SK-N-SH (cell line): ENCODE measurements around the gene ZMIZ1. TPM values are rescaled to one million over a fixed set of nuclear protein-coding genes. Genes with fewer than 3 reads are reported as not detected.

Experiments used
- CTCF ChIA-PET: fragments of 300-600, 350-600 bp; formaldehyde crosslinking; extraction: SDS; loops from one replicate; lab custom pipeline; 2021; lab: Yijun Ruan, JAX
- POLR2A ChIA-PET: fragments of 350-600 bp; sonication (Branson Sonifier 250); formaldehyde crosslinking; extraction: SDS; loops from one replicate; lab custom pipeline; 2020; ENCODE audit warnings: antibody characterized with exemption, inconsistent platforms; lab: Yijun Ruan, JAX
- DNase-seq: peaks from one replicate; pipeline ENCODE4 v3.0.0; 2012
- H2AFZ ChIP-seq: fragments of 200-600 bp; sonication (generic); 2 replicates; pipeline ENCODE4 v1.8.1; 2016; ENCODE audit warnings: antibody characterized with exemption, mild to moderate bottlenecking, low read depth
- H3F3A ChIP-seq: fragments of 200-600 bp; sonication (generic); replicated peaks from 2 replicates; pipeline ENCODE3; 2016; ENCODE audit warnings: antibody characterized with exemption, mild to moderate bottlenecking; ENCODE audit not compliant: insufficient read depth
- H3K27ac ChIP-seq, 2 experiments: fragments of 200-500 bp in 1 of 2; fragments of 200-600 bp in 1 of 2; sonication (Bioruptor generic) in 1 of 2; sonication (generic), shearing (Covaris generic) in 1 of 2; 2 replicates each; pipeline versions ENCODE4 v1.5.1 to v1.6.1; 2014 to 2016; ENCODE audit warnings: low read depth in 2 of 2, inconsistent platforms in 1 of 2, low read length in 1 of 2, mild to moderate bottlenecking in 1 of 2, mixed read lengths in 1 of 2
- H3K27me3 ChIP-seq: fragments of 200-600 bp; sonication (generic), shearing (Covaris generic); 2 replicates; pipeline ENCODE4 v1.6.1; 2016; ENCODE audit warnings: mixed run types; ENCODE audit not compliant: insufficient read depth
- H3K36me3 ChIP-seq, 2 experiments: fragments of 200-500 bp in 1 of 2; fragments of 200-600 bp in 1 of 2; sonication (Bioruptor generic) in 1 of 2; sonication (generic) in 1 of 2; replicated peaks in 1 of 2; 2 replicates each; pipeline versions ENCODE3 to v1.5.1; 2014 to 2016; ENCODE audit warnings: low read length in 1 of 2, mild to moderate bottlenecking in 1 of 2; ENCODE audit not compliant: insufficient read depth in 2 of 2, control insufficient read depth in 1 of 2
- H3K4me1 ChIP-seq, 2 experiments: fragments of 200-500 bp in 1 of 2; fragments of 200-600 bp in 1 of 2; sonication (Bioruptor generic) in 1 of 2; sonication (generic), shearing (Covaris generic) in 1 of 2; 2 replicates each; pipeline versions ENCODE4 v1.5.1 to v1.6.1; 2014 to 2016; ENCODE audit warnings: low read depth in 1 of 2, low read length in 1 of 2, mixed run types in 1 of 2; ENCODE audit not compliant: insufficient read depth in 2 of 2, control insufficient read depth in 1 of 2
- H3K4me2 ChIP-seq: fragments of 200-600 bp; sonication (generic), shearing (Covaris generic); 2 replicates; pipeline ENCODE4 v1.6.1; 2017; ENCODE audit warnings: mixed run types
- H3K4me3 ChIP-seq, 2 experiments: fragments of 200-500 bp in 1 of 2; fragments of 200-600 bp in 1 of 2; sonication (Bioruptor generic) in 1 of 2; sonication (generic), shearing (Covaris generic) in 1 of 2; 2 replicates each; pipeline versions ENCODE4 v1.5.1 to v1.8.1; 2014 to 2016; ENCODE audit warnings: low read depth in 2 of 2, inconsistent platforms in 1 of 2, low read length in 1 of 2, mild to moderate bottlenecking in 1 of 2, mixed read lengths in 1 of 2, moderate library complexity in 1 of 2
- H3K79me2 ChIP-seq: fragments of 200-600 bp; sonication (generic); 2 replicates; pipeline ENCODE4 v1.8.1; 2017; ENCODE audit warnings: mild to moderate bottlenecking; ENCODE audit not compliant: insufficient read depth
- H3K9ac ChIP-seq: fragments of 200-600 bp; sonication (generic); 2 replicates; pipeline ENCODE4 v1.6.1; 2017; ENCODE audit warnings: mixed run types
- H3K9me2 ChIP-seq: fragments of 200-600 bp; sonication (generic); 2 replicates; pipeline ENCODE4 v1.6.1; 2017; ENCODE audit warnings: mixed run types
- H3K9me3 ChIP-seq: fragments of 200-600 bp; sonication (generic); 2 replicates; pipeline ENCODE4 v1.6.1; 2017; ENCODE audit warnings: mixed run types, mild to moderate bottlenecking, moderate library complexity
- H4K20me1 ChIP-seq: fragments of 200-600 bp; sonication (generic); 2 replicates; pipeline ENCODE4 v1.6.1; 2017; ENCODE audit warnings: mild to moderate bottlenecking, mixed run types; ENCODE audit not compliant: insufficient read depth
- CHD2 ChIP-seq: fragments of 150-350 bp; IDR thresholded peaks from 2 replicates; pipeline ENCODE4 v1.6.1; 2018; ENCODE audit warnings: low read length; ENCODE audit not compliant: partially characterized antibody
- CTCF ChIP-seq: fragments of 200-600 bp; sonication (generic); IDR thresholded peaks from 2 replicates; pipeline ENCODE4 v1.6.1; 2017; ENCODE audit warnings: antibody characterized with exemption, mild to moderate bottlenecking, moderate library complexity
- EP300 ChIP-seq, 2 experiments: IDR thresholded peaks; 2 replicates each; pipeline versions ENCODE4 v1.4.0 to v1.6.1; 2012; ENCODE audit warnings: borderline replicate concordance in 1 of 2, low read depth in 1 of 2, low read length in 1 of 2
- EZH2phosphoT487 ChIP-seq: fragments of 200-600 bp; sonication (generic); IDR thresholded peaks from 2 replicates; pipeline ENCODE4 v1.6.1; 2017; ENCODE audit warnings: low read depth, mixed run types, mild to moderate bottlenecking, antibody characterized with exemption, moderate library complexity, borderline replicate concordance
- FOSL2 ChIP-seq: IDR thresholded peaks from 2 replicates; pipeline ENCODE4 v1.4.0; 2012; ENCODE audit warnings: low read depth, mild to moderate bottlenecking, moderate library complexity, borderline replicate concordance
- FOXM1 ChIP-seq: IDR thresholded peaks from 2 replicates; pipeline ENCODE4 v1.4.0; 2012; ENCODE audit warnings: low read depth, mild to moderate bottlenecking
- GABPA ChIP-seq: IDR thresholded peaks from 2 replicates; pipeline ENCODE4 v1.4.0; 2012; ENCODE audit warnings: low read depth, mild to moderate bottlenecking
- GATA2 ChIP-seq: sonication (generic); formaldehyde crosslinking; IDR thresholded peaks from 2 replicates; pipeline ENCODE4 v1.5.0; 2020; ENCODE audit warnings: mild to moderate bottlenecking, missing genetic modification reagents
- JUND ChIP-seq: IDR thresholded peaks from 2 replicates; pipeline ENCODE4 v1.4.0; 2012
- MEF2A ChIP-seq: IDR thresholded peaks from 2 replicates; pipeline ENCODE4 v1.4.0; 2012; ENCODE audit warnings: low read depth, borderline replicate concordance
- MXI1 ChIP-seq: IDR thresholded peaks from 2 replicates; pipeline ENCODE4 v1.6.1; 2012; ENCODE audit warnings: mild to moderate bottlenecking, low read depth, low read length, improper control_type of control experiment
- NFIC ChIP-seq: IDR thresholded peaks from 2 replicates; pipeline ENCODE4 v1.4.0; 2012; ENCODE audit warnings: borderline replicate concordance
- PBX3 ChIP-seq: IDR thresholded peaks from 2 replicates; pipeline ENCODE4; 2012
- RCOR1 ChIP-seq: fragments of 150-350 bp; IDR thresholded peaks from 2 replicates; pipeline ENCODE4 v1.6.1; 2017; ENCODE audit warnings: antibody characterized with exemption, low read length
- RFX5 ChIP-seq: IDR thresholded peaks from 2 replicates; pipeline ENCODE4 v1.6.1; 2012; ENCODE audit warnings: mild to moderate bottlenecking, improper control_type of control experiment, low read length
- RXRA ChIP-seq: IDR thresholded peaks from 2 replicates; pipeline ENCODE4 v1.4.0; 2012; ENCODE audit warnings: low read depth, mild to moderate bottlenecking, borderline replicate concordance
- SMC3 ChIP-seq: IDR thresholded peaks from 2 replicates; pipeline ENCODE4 v1.6.1; 2012; ENCODE audit warnings: low read depth, low read length, improper control_type of control experiment
- TCF12 ChIP-seq: IDR thresholded peaks from 2 replicates; pipeline ENCODE4 v1.4.0; 2012
- USF1 ChIP-seq: IDR thresholded peaks from 2 replicates; pipeline ENCODE4 v1.4.0; 2012; ENCODE audit warnings: low read depth, borderline replicate concordance
- USF2 ChIP-seq: fragments of 150-350 bp; IDR thresholded peaks from 2 replicates; pipeline ENCODE4 v1.6.1; 2017; ENCODE audit warnings: antibody characterized with exemption, low read length, low read depth, borderline replicate concordance
- YY1 ChIP-seq: IDR thresholded peaks from 2 replicates; pipeline ENCODE4 v1.4.0; 2012; ENCODE audit warnings: low read depth, mild to moderate bottlenecking
- ZBTB33 ChIP-seq: IDR thresholded peaks from 2 replicates; pipeline ENCODE4 v1.4.0; 2012; ENCODE audit warnings: low read depth, borderline replicate concordance
- WGBS: methylation state at CpG from one replicate; pipeline ENCODE4 v1.1.6; 2017; ENCODE audit warnings: low lambda C conversion rate; 5-methylcytosine and 5-hydroxymethylcytosine counted together
- polyA plus RNA-seq, 3 experiments: library from polyadenylated mRNA; depleted of rRNA; stranded (reverse); fragments of >200 nt; gene quantifications; 2 replicates each; pipeline ENCODE4 v1.2.3, GENCODE V29; 2012

The ZMIZ1 gene
- polyA plus RNA-seq, 1 of the 3 experiments (the other 2 are of a cell fraction) = 23.5 TPM

GRCh38 chr10:79258894-79259293 is 190.1 kb downstream of the ZMIZ1 start:
- peak overlapping the region; percentile 17 to 99; a peak in 2 of 4 replicates for H3K27ac ChIP-seq
- CTCF ChIA-PET = interaction anchor here (1.4 to 3.2 kb wide), 3 partner anchors 12 to 16 kb away, joined by 4 to 11 read pairs (median 8); no protein-coding TSS in a partner anchor
- H3K27me3 ChIP-seq = no peaks in the 10 kb centered on the region
- peaks cover 4 to 15% of the 10 kb centered on the region in 2 experiments for H3K36me3 ChIP-seq
- POLR2A ChIA-PET = interaction anchor here (0.8 to 2.7 kb wide), 9 partner anchors 10 to 53 kb away, joined by 3 to 9 read pairs (median 4); no protein-coding TSS in a partner anchor
- no peaks in the 10 kb centered on the region for H3K9me3 ChIP-seq
- DNase-seq = peak; percentile 80
- H2AFZ ChIP-seq = no peak overlapping the region
- H4K20me1 ChIP-seq = peaks cover 26% of the 10 kb centered on the region
- TF ChIP-seq PBX3 = no peak
- TF ChIP-seq RFX5 = no peak
- TF ChIP-seq ZBTB33 = no peak
- TF ChIP-seq NFIC = no peak
- no peak for TF ChIP-seq FOSL2
- TF ChIP-seq CTCF = no peak
- TF ChIP-seq CHD2 = peak; percentile 46
- no peak for TF ChIP-seq JUND
- TF ChIP-seq MEF2A = no peak
- peak; percentile 68 for TF ChIP-seq RCOR1
- no peak for TF ChIP-seq YY1
- no peak for TF ChIP-seq GABPA
- TF ChIP-seq GATA2 = peak; percentile 58
- TF ChIP-seq EP300 (IDR thresholded peaks at IDR 0.05; ENCODE audit: borderline replicate concordance in 1 of 2, low read depth in 1 of 2, low read length in 1 of 2) = peak in 1 of 2 experiments; percentile 78; a peak in 2 of 4 replicates
- TF ChIP-seq MXI1 = peak; percentile 70; the same call in 1 of the 2 replicates
- no peak for TF ChIP-seq USF1
- TF ChIP-seq USF2 = no peak
- TF ChIP-seq TCF12 = no peak
- TF ChIP-seq RXRA = no peak
- TF ChIP-seq SMC3 = no peak
- no peak for TF ChIP-seq FOXM1
- TF ChIP-seq EZH2phosphoT487 = no peak
- H3K4me1 ChIP-seq = peaks cover 16 to 100% of the 10 kb centered on the region in 2 experiments; a peak in 3 of 4 replicates
- no peak overlapping the region for H3K9ac ChIP-seq
- H3K9me2 ChIP-seq = no peaks in the 10 kb centered on the region
- 60% methylated on average over 10 of the region's 10 CpGs for WGBS
- H3F3A ChIP-seq = no peaks in the 10 kb centered on the region
- H3K4me3 ChIP-seq = no peak overlapping the region
- peaks cover 76% of the 10 kb centered on the region for H3K79me2 ChIP-seq
- no peak overlapping the region for H3K4me2 ChIP-seq
